Measurements from ENCODE around the gene DSCAML1.

DNA sequence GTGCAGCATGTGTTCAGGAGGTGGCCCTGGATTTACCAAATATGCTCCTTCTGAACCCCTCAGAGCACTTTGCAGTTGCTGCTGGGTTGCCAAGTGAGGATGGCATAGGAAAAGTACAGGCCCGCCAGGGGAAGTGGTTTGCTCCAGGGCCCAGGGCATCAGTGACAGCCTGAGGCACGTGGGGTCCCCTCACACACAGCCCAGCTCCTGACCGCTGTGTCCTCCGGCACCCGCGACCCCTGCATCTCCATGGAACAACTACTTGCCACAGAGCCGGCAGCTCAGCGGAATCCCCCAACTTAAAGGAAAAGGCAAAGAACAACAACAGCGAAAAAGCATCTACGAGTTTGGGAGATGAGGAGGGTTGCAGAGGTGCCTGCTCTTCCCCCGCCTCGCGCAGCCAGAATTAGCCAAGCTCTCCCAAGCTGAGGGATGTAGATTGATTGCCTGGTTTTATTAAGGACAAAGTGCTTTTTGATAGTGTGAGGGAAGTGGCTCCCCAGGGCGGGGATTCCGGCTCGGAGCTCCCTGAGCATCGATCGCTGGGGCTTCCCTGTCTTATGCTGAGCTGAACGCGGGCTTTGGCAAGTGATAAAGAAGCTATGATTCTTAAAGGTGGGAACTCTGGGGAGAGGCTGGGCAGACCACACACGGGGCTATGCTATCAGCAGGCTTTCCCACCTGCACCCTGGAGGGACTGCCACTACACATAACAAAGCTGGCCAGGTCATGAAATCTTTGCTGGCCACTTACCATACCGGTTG is 294.8 kb downstream of the DSCAML1 start:
- TF ChIP-seq, protein P1, sequence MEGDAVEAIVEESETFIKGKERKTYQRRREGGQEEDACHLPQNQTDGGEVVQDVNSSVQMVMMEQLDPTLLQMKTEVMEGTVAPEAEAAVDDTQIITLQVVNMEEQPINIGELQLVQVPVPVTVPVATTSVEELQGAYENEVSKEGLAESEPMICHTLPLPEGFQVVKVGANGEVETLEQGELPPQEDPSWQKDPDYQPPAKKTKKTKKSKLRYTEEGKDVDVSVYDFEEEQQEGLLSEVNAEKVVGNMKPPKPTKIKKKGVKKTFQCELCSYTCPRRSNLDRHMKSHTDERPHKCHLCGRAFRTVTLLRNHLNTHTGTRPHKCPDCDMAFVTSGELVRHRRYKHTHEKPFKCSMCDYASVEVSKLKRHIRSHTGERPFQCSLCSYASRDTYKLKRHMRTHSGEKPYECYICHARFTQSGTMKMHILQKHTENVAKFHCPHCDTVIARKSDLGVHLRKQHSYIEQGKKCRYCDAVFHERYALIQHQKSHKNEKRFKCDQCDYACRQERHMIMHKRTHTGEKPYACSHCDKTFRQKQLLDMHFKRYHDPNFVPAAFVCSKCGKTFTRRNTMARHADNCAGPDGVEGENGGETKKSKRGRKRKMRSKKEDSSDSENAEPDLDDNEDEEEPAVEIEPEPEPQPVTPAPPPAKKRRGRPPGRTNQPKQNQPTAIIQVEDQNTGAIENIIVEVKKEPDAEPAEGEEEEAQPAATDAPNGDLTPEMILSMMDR (IDR thresholded peaks at IDR 0.05; ENCODE audit: low read length) = no peak
- TF ChIP-seq EZH2 (IDR thresholded peaks at IDR 0.05; ENCODE audit: borderline replicate concordance, low read length) = no peak

All from OCI-LY1 (cell line).